A549 (cell line): ENCODE data around the gene MOK. TPM values are rescaled to one million over a fixed set of nuclear protein-coding genes. Genes with fewer than 3 reads are reported as not detected.
A peak's percentile ranks its signal among the peaks of the same experiment; 100 is the strongest.

ENCODE experiments used
- ATAC-seq, 2 experiments: fragments of 200-7000 bp in 1 of 2; fragments of >200 bp in 1 of 2; cut with Nextera tagmentation in 1 of 2; cut with Tn5 transposase in 1 of 2; 3 replicates each; pipeline versions ENCODE4 v1.8.0 to v1.9.1; 2018 to 2020; ENCODE audit warnings: mild to moderate bottlenecking in 1 of 2, moderate library complexity in 1 of 2
- CTCF ChIA-PET: fragments of 300-600 bp; sonication (Branson Sonifier 250); formaldehyde crosslinking; extraction: SDS; loops from one replicate; lab custom pipeline; 2021; ENCODE audit warnings: antibody characterized with exemption, inconsistent platforms; lab: Yijun Ruan, JAX
- POLR2A ChIA-PET: fragments of 350-600 bp; formaldehyde crosslinking; extraction: SDS; loops from one replicate; lab custom pipeline; 2021; ENCODE audit warnings: antibody characterized with exemption, inconsistent platforms; lab: Yijun Ruan, JAX
- DNase-seq, 2 experiments: peaks; one replicate each; pipeline versions ENCODE4 v3.0.0 to v3.0.0-alpha.2; 2011 to 2016; ENCODE audit warnings: low read depth in 1 of 2, low spot score in 1 of 2
- FAIRE-seq: peaks from 2 replicates; lab custom pipeline; 2011; peaks lifted over from hg19 to GRCh38; lab: Jason Lieb, UNC
- H3K27ac ChIP-seq, 2 experiments: fragments of >200 bp; sonication (Bioruptor Twin); formaldehyde crosslinking; 3 replicates each; pipeline ENCODE4 v1.5.1; 2016 to 2017
- H3K4me1 ChIP-seq: fragments of >200 bp; sonication (Bioruptor Twin); formaldehyde crosslinking; 3 replicates; pipeline ENCODE4 v1.6.1; 2016
- H3K4me2 ChIP-seq: fragments of >200 bp; sonication (Bioruptor Twin); formaldehyde crosslinking; 3 replicates; pipeline ENCODE4 v1.6.1; 2016
- H3K4me3 ChIP-seq: fragments of >200 bp; sonication (Bioruptor Twin); formaldehyde crosslinking; 3 replicates; pipeline ENCODE4 v1.5.1; 2016
- H3K9me3 ChIP-seq: fragments of >200 bp; sonication (Bioruptor Twin); formaldehyde crosslinking; 3 replicates; pipeline ENCODE4 v1.6.1; 2016
- CBX8 ChIP-seq: fragments of 200-600 bp; sonication (generic); IDR thresholded peaks from 2 replicates; pipeline ENCODE4 v1.6.1; 2016
- CEBPB ChIP-seq, 2 experiments: fragments of >200 bp in 1 of 2; sonication (Bioruptor Twin) in 1 of 2; formaldehyde crosslinking in 1 of 2; IDR thresholded peaks; 2 replicates each; pipeline ENCODE4 v1.6.1; 2012 to 2016
- CTCF ChIP-seq: fragments of >200 bp; sonication (Bioruptor Twin); formaldehyde crosslinking; IDR thresholded peaks from 3 replicates; pipeline ENCODE4 v1.5.1; 2016
- E2F6 ChIP-seq: IDR thresholded peaks from 2 replicates; pipeline ENCODE4 v1.6.1; 2012; ENCODE audit warnings: low read depth, borderline replicate concordance
- EHMT2 ChIP-seq: fragments of 200-600 bp; sonication (generic); IDR thresholded peaks from 2 replicates; pipeline ENCODE4 v1.6.1; 2016; ENCODE audit warnings: antibody characterized with exemption, low read depth, mild to moderate bottlenecking, moderate library complexity
- GATA3 ChIP-seq: IDR thresholded peaks from 2 replicates; pipeline ENCODE4 v1.6.1; 2012; ENCODE audit warnings: borderline replicate concordance
- HEYL ChIP-seq: fragments of 250-450 bp; sonication (Bioruptor Pico); IDR thresholded peaks from 2 replicates; pipeline ENCODE4 v1.8.0; 2021; ENCODE audit warnings: mild to moderate bottlenecking, moderate library complexity
- HMGXB4 ChIP-seq: fragments of 250-450 bp; sonication (Bioruptor Pico); IDR thresholded peaks from 2 replicates; pipeline ENCODE4 v1.5.0; 2021; ENCODE audit warnings: mild to moderate bottlenecking, moderate library complexity, borderline replicate concordance
- HOXB5 ChIP-seq: fragments of 250-450 bp; sonication (Bioruptor Pico); IDR thresholded peaks from 2 replicates; pipeline ENCODE4 v1.5.0; 2020; ENCODE audit warnings: mild to moderate bottlenecking, moderate library complexity
- JUN ChIP-seq, 2 experiments: fragments of >200 bp; sonication (Bioruptor Twin); formaldehyde crosslinking; IDR thresholded peaks; 2 replicates in 1 of 2; 3 replicates in 1 of 2; pipeline ENCODE4 v1.6.1; 2016 to 2017
- JUNB ChIP-seq: fragments of >200 bp; sonication (Bioruptor Twin); formaldehyde crosslinking; IDR thresholded peaks from 2 replicates; pipeline ENCODE4 v1.6.1; 2016
- KDM1A ChIP-seq: fragments of 200-600 bp; sonication (generic); IDR thresholded peaks from 2 replicates; pipeline ENCODE4 v1.6.1; 2016; ENCODE audit warnings: low read depth, mild to moderate bottlenecking
- KDM5A ChIP-seq: fragments of 200-600 bp; sonication (generic); IDR thresholded peaks from 2 replicates; pipeline ENCODE4 v1.6.1; 2016; ENCODE audit warnings: antibody characterized with exemption, mild to moderate bottlenecking
- MAX ChIP-seq: IDR thresholded peaks from 2 replicates; pipeline ENCODE4 v1.6.1; 2012
- MAZ ChIP-seq: fragments of 150-350 bp; IDR thresholded peaks from 2 replicates; pipeline ENCODE4 v1.6.1; 2014; ENCODE audit warnings: antibody characterized with exemption, low read depth, low read length, borderline replicate concordance
- POLR2AphosphoS2 ChIP-seq: conservative IDR thresholded peaks from 2 replicates; pipeline ENCODE4 v1.6.1; 2012; ENCODE audit warnings: low read length, improper control_type of control experiment, inconsistent platforms
- RAD21 ChIP-seq, 2 experiments: fragments of >200 bp in 1 of 2; sonication (Bioruptor Twin) in 1 of 2; formaldehyde crosslinking in 1 of 2; IDR thresholded peaks in 1 of 2; conservative IDR thresholded peaks in 1 of 2; 2 replicates in 1 of 2; 3 replicates in 1 of 2; pipeline ENCODE4 v1.6.1; 2012 to 2018; ENCODE audit warnings: inconsistent platforms in 1 of 2
- SMC3 ChIP-seq: fragments of >200 bp; sonication (Bioruptor Twin); formaldehyde crosslinking; IDR thresholded peaks from 3 replicates; pipeline ENCODE4 v1.6.1; 2018; ENCODE audit warnings: inconsistent platforms
- TFCP2L1 ChIP-seq: fragments of 250-450 bp; sonication (Bioruptor Pico); IDR thresholded peaks from 2 replicates; pipeline ENCODE4 v1.5.0; 2021; ENCODE audit warnings: mild to moderate bottlenecking
- ZC3H11A ChIP-seq: fragments of 450-650 bp; IDR thresholded peaks from 2 replicates; pipeline ENCODE4 v1.6.1; 2014; ENCODE audit warnings: antibody characterized with exemption, mild to moderate bottlenecking
- WGBS: methylation state at CpG from one replicate; pipeline ENCODE4 v1.1.6; 2017; ENCODE audit errors: missing lambda C conversion rate; 5-methylcytosine and 5-hydroxymethylcytosine counted together
- polyA plus RNA-seq, 4 experiments: library from polyadenylated mRNA; depleted of rRNA in 3 of 4; stranded (reverse); fragments of >200 nt; fragmentation: RNase III in 1 of 4; extraction: RNeasy Plus Mini Kit Qiagen cat#74134 plus additional on column Dnase treatment in 1 of 4; gene quantifications; 2 replicates in 3 of 4; 3 replicates in 1 of 4; pipeline ENCODE4 v1.2.3, GENCODE V29; 2011 to 2017

The MOK gene
- polyA plus RNA-seq, 2 of the 4 experiments (the other 2 are of a cell fraction): 12.6 to 18.5 TPM

GRCh38 chr14:102323102-102323501 lies 18.1 kb upstream of the MOK start:
- FAIRE-seq (peak; percentile 96), ATAC-seq (peak; percentile 63 to 72), DNase-seq (peak; percentile 79 to 82)
- Histone ChIP-seq H3K4me3 (no peak overlapping the region), H3K4me2 (no peak overlapping the region), H3K9me3 (no peaks in the 10 kb centered on the region), H3K4me1 (peaks cover 27% of the 10 kb centered on the region), H3K27ac (no peak overlapping the region)
- no peak for TF ChIP-seq JUN (IDR thresholded peaks at IDR 0.05)
- TF ChIP-seq SMC3: peak; percentile 57
- no peak for TF ChIP-seq CBX8
- TF ChIP-seq E2F6: no peak
- TF ChIP-seq RAD21 (conservative IDR thresholded peaks at IDR 0.05 in 1 of 2, IDR thresholded peaks at IDR 0.05 in 1 of 2): peak; percentile 51 to 69
- TF ChIP-seq CEBPB (IDR thresholded peaks at IDR 0.05): peak in 1 of 2 experiments; percentile 11; a peak in 1 of 4 replicates
- no peak for TF ChIP-seq HEYL (CRISPR knock-in tag)
- peak; percentile 81 for TF ChIP-seq CTCF
- TF ChIP-seq MAZ: no peak
- CTCF ChIA-PET: interaction anchor here (0.8 to 8.8 kb wide), 3 partner anchors 12 to 87 kb away, joined by 3 to 100 read pairs (median 3); no protein-coding TSS in a partner anchor
- POLR2A ChIA-PET: no interaction called here
- WGBS: 29% methylated on average over 8 of the region's 8 CpGs

GRCh38 chr14:102321456-102322422 lies 16.8 kb upstream of the MOK start:
- Histone ChIP-seq H3K4me2 (no peak overlapping the region), H3K4me3 (no peak overlapping the region), H3K4me1 (peaks cover 33% of the 10 kb centered on the region), H3K27ac (no peak overlapping the region), H3K9me3 (no peaks in the 10 kb centered on the region)
- no peak for DNase-seq
- CTCF ChIA-PET: interaction anchor here (0.6 to 8.8 kb wide), 9 partner anchors 13 to 362 kb away, joined by 3 to 100 read pairs (median 3); partner anchors contain the start of genes CINP and TECPR2
- WGBS: 91% methylated on average over 12 of the region's 12 CpGs
- POLR2A ChIA-PET: interaction anchor here (1.1 kb wide), 1 partner anchor 41 kb away, joined by 3 read pairs; the partner anchor contains the start of genes CINP and TECPR2
- TF ChIP-seq EHMT2: no peak
- TF ChIP-seq JUNB: no peak
- no peak for TF ChIP-seq HMGXB4
- no peak for TF ChIP-seq KDM1A
- TF ChIP-seq MAX: no peak
- no peak for TF ChIP-seq HOXB5
- no peak for TF ChIP-seq TFCP2L1 (CRISPR knock-in tag)
- no peak for TF ChIP-seq CEBPB (IDR thresholded peaks at IDR 0.05)
- no peak for TF ChIP-seq GATA3
- TF ChIP-seq POLR2AphosphoS2: no peak
- no peak for TF ChIP-seq KDM5A
- no peak for TF ChIP-seq ZC3H11A
- TF ChIP-seq CBX8: no peak
- no peak for TF ChIP-seq SMC3
- TF ChIP-seq JUN (IDR thresholded peaks at IDR 0.05): no peak
- no peak for TF ChIP-seq E2F6
- no peak for ATAC-seq
- no peak for FAIRE-seq
